Neural progenitor cell (in vitro differentiated cells): ENCODE measurements around the gene GP5. TPM values are rescaled to one million over a fixed set of nuclear protein-coding genes. Genes with fewer than 3 reads are reported as not detected.

Source experiments
- DNase-seq: peaks from one replicate; pipeline ENCODE4 v3.0.0-alpha.2; 2016; ENCODE audit warnings: low spot score
- H2AFZ ChIP-seq: fragments of 200-600 bp; sonication (generic); replicated peaks from 2 replicates; pipeline ENCODE4 v1.6.1; 2016; ENCODE audit warnings: antibody characterized with exemption
- H3F3A ChIP-seq: fragments of 200-600 bp; sonication (generic); 2 replicates; pipeline ENCODE4 v1.6.1; 2016; ENCODE audit warnings: antibody characterized with exemption, low read depth
- H3K27ac ChIP-seq: fragments of 200-600 bp; sonication (generic); 2 replicates; pipeline ENCODE4 v1.5.1; 2016; ENCODE audit warnings: mild to moderate bottlenecking
- H3K27me3 ChIP-seq: fragments of 200-600 bp; sonication (generic); 2 replicates; pipeline ENCODE4 v1.6.1; 2016; ENCODE audit warnings: mild to moderate bottlenecking, moderate library complexity
- H3K36me3 ChIP-seq: fragments of 200-600 bp; sonication (generic); 2 replicates; pipeline ENCODE4 v1.5.1; 2016
- H3K4me1 ChIP-seq: fragments of 200-600 bp; sonication (generic); 2 replicates; pipeline ENCODE4 v1.6.1; 2016; ENCODE audit warnings: mixed run types
- H3K4me2 ChIP-seq: fragments of 200-600 bp; sonication (generic); 2 replicates; pipeline ENCODE4 v1.6.1; 2016
- H3K4me3 ChIP-seq: fragments of 200-600 bp; sonication (generic); 2 replicates; pipeline ENCODE4 v1.5.1; 2016
- H3K79me2 ChIP-seq: fragments of 200-600 bp; sonication (generic); 2 replicates; pipeline ENCODE4 v1.6.1; 2016; ENCODE audit warnings: low read depth
- H3K9ac ChIP-seq: fragments of 200-600 bp; sonication (generic); 2 replicates; pipeline ENCODE4 v1.6.1; 2016
- H3K9me3 ChIP-seq: fragments of 200-600 bp; sonication (generic); 2 replicates; pipeline ENCODE4 v1.5.1; 2016; ENCODE audit warnings: low read depth
- H4K20me1 ChIP-seq: fragments of 200-600 bp; sonication (generic); 2 replicates; pipeline ENCODE4 v1.6.1; 2016; ENCODE audit warnings: low read depth
- H3K27ac Mint-ChIP-seq: 3 replicates; pipeline ENCODE4 v1.8.0; 2021; ENCODE audit warnings: mixed read lengths
- H3K27me3 Mint-ChIP-seq: 2 replicates; pipeline ENCODE4 v1.8.0; 2022; ENCODE audit warnings: low read depth, mild to moderate bottlenecking, inconsistent platforms, moderate library complexity, mixed read lengths; ENCODE audit not compliant: insufficient read depth
- H3K36me3 Mint-ChIP-seq: 3 replicates; pipeline ENCODE4 v1.8.0; 2021; ENCODE audit warnings: mixed read lengths
- H3K4me1 Mint-ChIP-seq: 3 replicates; pipeline ENCODE4 v1.8.0; 2021; ENCODE audit warnings: mixed read lengths
- H3K4me3 Mint-ChIP-seq: 3 replicates; pipeline ENCODE4 v1.8.0; 2021; ENCODE audit warnings: mild to moderate bottlenecking, moderate library complexity, mixed read lengths
- H3K9me3 Mint-ChIP-seq: 3 replicates; pipeline ENCODE4 v1.8.0; 2020; ENCODE audit warnings: mixed read lengths
- CTCF ChIP-seq: fragments of 200-600 bp; sonication (generic); IDR thresholded peaks from 2 replicates; pipeline ENCODE4 v1.5.1; 2017; ENCODE audit warnings: antibody characterized with exemption, mild to moderate bottlenecking
- EZH2 ChIP-seq: fragments of 200-600 bp; sonication (generic); IDR thresholded peaks from 2 replicates; pipeline ENCODE4 v1.6.1; 2017; ENCODE audit warnings: antibody characterized with exemption, mild to moderate bottlenecking, moderate library complexity
- EZH2phosphoT487 ChIP-seq: fragments of 200-600 bp; sonication (generic); IDR thresholded peaks from 2 replicates; pipeline ENCODE4 v1.6.1; 2017; ENCODE audit warnings: antibody characterized with exemption
- total RNA-seq: library from RNA; depleted of rRNA; stranded (reverse); fragments of >200 nt; gene quantifications from 2 replicates; pipeline ENCODE4 v1.2.3, GENCODE V29; 2015; ENCODE audit warnings: low replicate concordance

The GP5 gene
- total RNA-seq, 1 donor from 2014 or later, result not detected

GRCh38 chr3:194396859-194397756, 2.0 kb downstream of the GP5 start:
- Histone ChIP-seq H3K4me2 (peak overlapping the region; percentile 59), H3K4me1 (peaks cover 8% of the 10 kb centered on the region), H3K4me3 (peak overlapping the region; percentile 26), H3K9ac (no peak overlapping the region), H3K27me3 (peaks cover 56% of the 10 kb centered on the region), H3K27ac (no peak overlapping the region), H3K9me3 (no peaks in the 10 kb centered on the region), H2AFZ (peak overlapping the region; percentile 53), H3K36me3 (no peaks in the 10 kb centered on the region), H4K20me1 (no peaks in the 10 kb centered on the region), H3F3A (peaks cover 26% of the 10 kb centered on the region), H3K79me2 (no peaks in the 10 kb centered on the region)
- peaks cover 2% of the 10 kb centered on the region for H3K36me3 Mint-ChIP-seq
- no peak overlapping the region for H3K27ac Mint-ChIP-seq
- peaks cover 8% of the 10 kb centered on the region for H3K27me3 Mint-ChIP-seq
- peaks cover 27% of the 10 kb centered on the region for H3K4me1 Mint-ChIP-seq
- no peaks in the 10 kb centered on the region for H3K9me3 Mint-ChIP-seq
- DNase-seq, result no peak
- TF ChIP-seq EZH2 (peak; percentile 36), CTCF (no peak), EZH2phosphoT487 (peak; percentile 54)
- no peak overlapping the region for H3K4me3 Mint-ChIP-seq

- TF ChIP-seq EZH2 (no peak), EZH2phosphoT487 (no peak), CTCF (no peak)
- H3K4me3 Mint-ChIP-seq, result no peak overlapping the region
- no peaks in the 10 kb centered on the region for H3K9me3 Mint-ChIP-seq
- no peak overlapping the region for H2AFZ ChIP-seq
- no peak overlapping the region for H3K9ac ChIP-seq
- H3K27ac Mint-ChIP-seq, result peak overlapping the region; percentile 79
- H3K36me3 Mint-ChIP-seq, result peaks cover 2% of the 10 kb centered on the region
- no peak for DNase-seq
- no peaks in the 10 kb centered on the region for H3K79me2 ChIP-seq
- H3K27me3 Mint-ChIP-seq, result peaks cover 8% of the 10 kb centered on the region
- H4K20me1 ChIP-seq, result no peaks in the 10 kb centered on the region
- peaks cover 56% of the 10 kb centered on the region for H3K27me3 ChIP-seq
- peak overlapping the region; percentile 59 for H3K4me2 ChIP-seq
- H3K9me3 ChIP-seq, result no peaks in the 10 kb centered on the region
- H3K4me1 Mint-ChIP-seq, result peaks cover 21% of the 10 kb centered on the region
- no peaks in the 10 kb centered on the region for H3K36me3 ChIP-seq
- peak overlapping the region; percentile 26 for H3K4me3 ChIP-seq
- no peak overlapping the region for H3K27ac ChIP-seq
- peaks cover 8% of the 10 kb centered on the region for H3K4me1 ChIP-seq
- peaks cover 20% of the 10 kb centered on the region for H3F3A ChIP-seq
These were observed 2.6 kb downstream of the GP5 start for GRCh38 chr3:194396539-194396858.

- Histone ChIP-seq H3K27me3 (peaks cover 56% of the 10 kb centered on the region), H3K79me2 (no peaks in the 10 kb centered on the region), H3K27ac (no peak overlapping the region), H4K20me1 (no peaks in the 10 kb centered on the region), H2AFZ (peak overlapping the region; percentile 57), H3K4me2 (peak overlapping the region; percentile 59), H3K9me3 (no peaks in the 10 kb centered on the region), H3K36me3 (no peaks in the 10 kb centered on the region), H3K4me1 (peaks cover 8% of the 10 kb centered on the region), H3F3A (peaks cover 16% of the 10 kb centered on the region), H3K4me3 (peak overlapping the region; percentile 26), H3K9ac (no peak overlapping the region)
- H3K27ac Mint-ChIP-seq, result peak overlapping the region; percentile 79
- peak; percentile 56 for DNase-seq
- H3K4me1 Mint-ChIP-seq, result peaks cover 16% of the 10 kb centered on the region
- H3K36me3 Mint-ChIP-seq, result peaks cover 2% of the 10 kb centered on the region
- peaks cover 5% of the 10 kb centered on the region for H3K9me3 Mint-ChIP-seq
- TF ChIP-seq CTCF (no peak), EZH2phosphoT487 (no peak), EZH2 (no peak)
- H3K27me3 Mint-ChIP-seq, result peaks cover 8% of the 10 kb centered on the region
- H3K4me3 Mint-ChIP-seq, result no peak overlapping the region
These were observed 3.1 kb downstream of the GP5 start for GRCh38 chr3:194395778-194396538.
